Gastrocnemius medialis (tissue), 4 donors: ENCODE measurements around the gene ZNF536. TPM values are rescaled to one million over a fixed set of nuclear protein-coding genes. Genes with fewer than 3 reads are reported as not detected.
A peak's percentile ranks its signal among the peaks of the same experiment; 100 is the strongest.

ENCODE experiments used
- ATAC-seq, 2 donors: fragments of 150-250 bp; one replicate each; pipeline ENCODE4 v1.9.1; 2016
- DNase-seq, 2 donors: peaks; one replicate each; pipeline ENCODE4 v3.0.0-alpha.2; 2019
- H3K27ac ChIP-seq, 4 donors: fragments of 200-600 bp; sonication (generic); 1 replicate in 1 of 4; 2 replicates in 3 of 4; pipeline ENCODE4 v1.5.1; 2016 to 2018; ENCODE audit warnings: mild to moderate bottlenecking in 2 of 4, moderate library complexity in 1 of 4
- H3K27me3 ChIP-seq, 3 donors: fragments of 200-600 bp; sonication (generic) in 2 of 3; 1 replicate in 1 of 3; 2 replicates in 2 of 3; pipeline versions ENCODE4 v1.5.1 to v1.6.0; 2016 to 2019; ENCODE audit warnings: mild to moderate bottlenecking in 1 of 3, moderate library complexity in 1 of 3
- H3K36me3 ChIP-seq, 2 donors: fragments of 200-600 bp; sonication (generic) in 1 of 2; one replicate each; pipeline ENCODE4 v1.5.1; 2017 to 2018
- H3K4me1 ChIP-seq, 2 donors: fragments of 200-600 bp; sonication (generic) in 1 of 2; one replicate each; pipeline ENCODE4 v1.5.1; 2016 to 2017; ENCODE audit warnings: mild to moderate bottlenecking in 2 of 2
- H3K4me3 ChIP-seq, 4 donors: fragments of 200-600 bp; sonication (generic) in 3 of 4; 1 replicate in 1 of 4; 2 replicates in 3 of 4; pipeline ENCODE4 v1.5.1; 2016 to 2019; ENCODE audit warnings: mild to moderate bottlenecking in 2 of 4
- H3K9me3 ChIP-seq, 3 donors: fragments of 200-600 bp; sonication (generic) in 2 of 3; 1 replicate in 1 of 3; 2 replicates in 2 of 3; pipeline ENCODE4 v1.5.1; 2016 to 2019
- CTCF ChIP-seq, 5 experiments: fragments of 450-650 bp in 3 of 5; fragments of 200-600 bp in 2 of 5; sonication (generic) in 2 of 5; IDR thresholded peaks in 4 of 5; conservative IDR thresholded peaks in 1 of 5; 1 replicate in 4 of 5; 2 replicates in 1 of 5; pipeline ENCODE4 v1.5.1; 2016 to 2019; ENCODE audit warnings: antibody characterized with exemption in 5 of 5, mild to moderate bottlenecking in 3 of 5, moderate library complexity in 3 of 5
- POLR2A ChIP-seq, 2 donors: fragments of 450-650 bp; IDR thresholded peaks; one replicate each; pipeline ENCODE4 v1.6.1; 2017; ENCODE audit warnings: antibody characterized with exemption in 2 of 2, mild to moderate bottlenecking in 2 of 2, moderate library complexity in 2 of 2
- in situ Hi-C, 4 donors: fragments of 200-750 bp; cut with MboI; loops; one replicate each; pipeline versions ENCODE4 v1.15.0 to v1.8.0; 2017; ENCODE audit warnings: low sequenced_read_pairs in 4 of 4
- intact Hi-C: fragments of 100-400 bp; cut with DNase I; formaldehyde crosslinking; loops from one replicate; pipeline ENCODE4 v1.15.1; 2023; ENCODE audit warnings: low total_unique reads
- total RNA-seq, 4 donors: library from RNA; depleted of rRNA; stranded (reverse); fragments of >200 nt; gene quantifications; one replicate each; pipeline versions ENCODE4 v1.1.0 to v1.2.3, GENCODE V29; 2016

Gene ZNF536
- total RNA-seq, 4 donors from 2014 or later, result 0.12 to 0.44 (median 0.20) TPM; not detected in 1

DNA sequence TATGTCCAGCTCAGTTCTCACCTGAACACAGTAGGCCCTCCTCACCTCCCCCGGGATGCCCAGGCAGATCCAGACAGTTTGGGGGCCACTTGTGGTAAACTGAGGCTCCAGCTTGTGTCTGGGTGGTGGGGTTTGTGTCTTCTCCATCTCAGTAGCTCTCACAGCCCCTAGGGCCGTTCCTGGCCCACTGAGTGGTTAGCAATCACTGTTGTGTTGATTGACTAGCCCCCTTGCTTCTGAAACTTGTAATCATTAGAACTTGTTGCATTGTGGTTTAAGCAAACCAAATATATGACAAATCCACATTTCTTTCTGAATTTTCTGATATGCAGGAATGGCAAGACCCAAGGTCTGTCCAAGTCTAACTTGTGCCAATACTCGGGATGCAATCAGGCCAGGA is 13.9 kb upstream of the ZNF536 start:
- Histone ChIP-seq H3K9me3 (no peaks in the 10 kb centered on the region), H3K27ac (no peak overlapping the region), H3K4me1 (peaks cover 0 to 4% of the 10 kb centered on the region in 2 donors), H3K36me3 (no peaks in the 10 kb centered on the region), H3K27me3 (no peaks in the 10 kb centered on the region), H3K4me3 (no peak overlapping the region)
- intact Hi-C loops (no loop called here), in situ Hi-C loops (no loop called here)
- TF ChIP-seq CTCF (IDR thresholded peaks at IDR 0.05 in 4 of 5, conservative IDR thresholded peaks at IDR 0.05 in 1 of 5), result no peak
- TF ChIP-seq POLR2A (IDR thresholded peaks at IDR 0.05), result no peak
- ATAC-seq (no peak), DNase-seq (no peak)

DNA sequence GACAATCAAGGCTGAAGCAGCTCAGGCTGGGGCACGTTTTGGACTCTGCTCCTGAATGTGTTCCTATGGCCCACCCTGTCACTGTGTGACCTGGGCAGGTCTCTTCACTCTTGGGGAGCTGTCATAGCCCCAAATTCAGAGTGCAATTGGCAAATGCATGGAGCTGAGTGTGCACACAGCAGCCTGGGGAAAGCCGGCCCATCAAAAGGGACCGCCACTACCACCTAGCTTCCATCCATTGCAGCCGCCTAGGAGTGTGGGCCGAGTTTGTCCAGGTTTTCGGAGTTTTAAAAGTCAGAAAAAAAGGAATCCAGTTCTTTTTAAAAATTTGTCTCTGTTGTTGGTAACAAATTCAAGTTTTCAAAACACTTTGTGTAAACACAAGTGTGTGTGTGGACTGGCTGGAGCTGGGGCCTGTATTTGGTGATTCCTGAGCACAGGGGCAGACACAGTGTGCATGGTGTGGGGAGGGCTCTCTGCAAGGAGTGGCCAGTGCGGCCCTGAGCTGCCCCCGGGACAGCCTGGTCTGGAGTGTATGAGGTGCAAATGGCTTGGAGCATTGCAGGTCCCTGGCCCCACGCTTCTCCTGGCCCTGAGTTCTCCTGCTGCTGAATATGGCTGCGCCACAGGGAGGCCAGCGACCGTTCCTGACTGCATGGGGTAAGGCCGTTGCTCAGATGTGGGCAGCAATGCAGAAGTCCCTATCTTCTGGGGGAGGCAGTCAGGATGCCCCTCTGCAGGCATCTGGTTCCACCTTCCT is 13.2 kb upstream of the ZNF536 start:
- H3K9me3 ChIP-seq, result no peaks in the 10 kb centered on the region
- peaks cover 0 to 4% of the 10 kb centered on the region in 2 donors for H3K4me1 ChIP-seq
- in situ Hi-C loops (no loop called here), intact Hi-C loops (no loop called here)
- H3K27me3 ChIP-seq, result no peaks in the 10 kb centered on the region
- TF ChIP-seq CTCF (IDR thresholded peaks at IDR 0.05 in 4 of 5, conservative IDR thresholded peaks at IDR 0.05 in 1 of 5) (no peak), POLR2A (IDR thresholded peaks at IDR 0.05) (no peak)
- H3K36me3 ChIP-seq, result no peaks in the 10 kb centered on the region
- ATAC-seq (no peak), DNase-seq (no peak)
- H3K4me3 ChIP-seq, result no peak overlapping the region
- H3K27ac ChIP-seq, result no peak overlapping the region

DNA sequence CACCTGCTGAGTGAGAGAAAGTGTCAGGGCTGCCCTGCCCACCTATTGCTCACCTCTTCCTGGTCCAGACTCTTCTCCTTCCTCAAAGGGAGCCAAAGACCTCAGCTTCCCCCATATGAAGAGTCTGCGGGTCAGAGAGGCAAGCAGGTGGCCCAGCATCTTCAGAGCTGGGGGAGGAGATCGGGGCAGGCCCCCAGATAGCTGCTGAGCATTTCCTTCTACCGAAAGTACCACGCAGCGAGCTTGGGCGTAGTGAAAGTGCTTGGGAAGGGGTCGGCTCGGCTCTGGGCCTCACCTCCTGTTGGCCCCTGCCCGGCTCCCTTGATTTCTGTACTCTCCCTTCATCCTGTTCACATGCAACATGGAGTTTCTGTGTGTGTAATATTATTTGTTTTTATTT is 12.2 kb upstream of the ZNF536 start:
- Histone ChIP-seq H3K4me1 (peaks cover 0 to 4% of the 10 kb centered on the region in 2 donors), H3K27me3 (no peaks in the 10 kb centered on the region), H3K4me3 (peak overlapping the region in 1 of 4 donors; percentile 50), H3K27ac (no peak overlapping the region), H3K36me3 (no peaks in the 10 kb centered on the region), H3K9me3 (no peaks in the 10 kb centered on the region)
- intact Hi-C loops, result no loop called here
- TF ChIP-seq POLR2A (IDR thresholded peaks at IDR 0.05) (no peak), CTCF (IDR thresholded peaks at IDR 0.05 in 4 of 5, conservative IDR thresholded peaks at IDR 0.05 in 1 of 5) (no peak)
- in situ Hi-C loops, result no loop called here
- DNase-seq (no peak), ATAC-seq (no peak)

- peak overlapping the region; percentile 30 to 50 (median 40) for H3K4me3 ChIP-seq
- H3K4me1 ChIP-seq, result peaks cover 0 to 4% of the 10 kb centered on the region in 2 donors
- ATAC-seq (peak; percentile 89 to 95), DNase-seq (peak in 1 of 2 donors; percentile 14)
- intact Hi-C loops, result no loop called here
- H3K9me3 ChIP-seq, result no peaks in the 10 kb centered on the region
- peak overlapping the region; percentile 7 to 65 (median 47) for H3K27ac ChIP-seq
- TF ChIP-seq POLR2A (IDR thresholded peaks at IDR 0.05), result no peak
- no peak for TF ChIP-seq CTCF (IDR thresholded peaks at IDR 0.05 in 4 of 5, conservative IDR thresholded peaks at IDR 0.05 in 1 of 5)
- in situ Hi-C loops, result no loop called here
- H3K36me3 ChIP-seq, result no peaks in the 10 kb centered on the region
- no peaks in the 10 kb centered on the region for H3K27me3 ChIP-seq
Measured at GRCh38 chr19:30360376-30361106, 11.6 kb upstream of the ZNF536 start.
